LNCAP (cell line): ENCODE measurements around the gene KCTD12.

Source experiments
- TF ChIP-seq, protein P1 (sequence below): fragments of 450-650 bp; IDR thresholded peaks from 2 replicates; pipeline ENCODE4 v1.5.1; 2017; ENCODE audit warnings: mild to moderate bottlenecking

Gene KCTD12

GRCh38 chr13:76878043-76878442, 8.2 kb downstream of the KCTD12 start:
- TF ChIP-seq, protein P1, sequence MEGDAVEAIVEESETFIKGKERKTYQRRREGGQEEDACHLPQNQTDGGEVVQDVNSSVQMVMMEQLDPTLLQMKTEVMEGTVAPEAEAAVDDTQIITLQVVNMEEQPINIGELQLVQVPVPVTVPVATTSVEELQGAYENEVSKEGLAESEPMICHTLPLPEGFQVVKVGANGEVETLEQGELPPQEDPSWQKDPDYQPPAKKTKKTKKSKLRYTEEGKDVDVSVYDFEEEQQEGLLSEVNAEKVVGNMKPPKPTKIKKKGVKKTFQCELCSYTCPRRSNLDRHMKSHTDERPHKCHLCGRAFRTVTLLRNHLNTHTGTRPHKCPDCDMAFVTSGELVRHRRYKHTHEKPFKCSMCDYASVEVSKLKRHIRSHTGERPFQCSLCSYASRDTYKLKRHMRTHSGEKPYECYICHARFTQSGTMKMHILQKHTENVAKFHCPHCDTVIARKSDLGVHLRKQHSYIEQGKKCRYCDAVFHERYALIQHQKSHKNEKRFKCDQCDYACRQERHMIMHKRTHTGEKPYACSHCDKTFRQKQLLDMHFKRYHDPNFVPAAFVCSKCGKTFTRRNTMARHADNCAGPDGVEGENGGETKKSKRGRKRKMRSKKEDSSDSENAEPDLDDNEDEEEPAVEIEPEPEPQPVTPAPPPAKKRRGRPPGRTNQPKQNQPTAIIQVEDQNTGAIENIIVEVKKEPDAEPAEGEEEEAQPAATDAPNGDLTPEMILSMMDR, result no peak

- TF ChIP-seq, protein P1, result no peak
Observed at GRCh38 chr13:76875271-76875815, 10.9 kb downstream of the KCTD12 start.

- TF ChIP-seq, protein P1, result no peak
Observed at GRCh38 chr13:76874479-76874878, 11.7 kb downstream of the KCTD12 start.

GRCh38 chr13:76873445-76873844, 12.8 kb downstream of the KCTD12 start:
- TF ChIP-seq, protein P1, result no peak

DNA sequence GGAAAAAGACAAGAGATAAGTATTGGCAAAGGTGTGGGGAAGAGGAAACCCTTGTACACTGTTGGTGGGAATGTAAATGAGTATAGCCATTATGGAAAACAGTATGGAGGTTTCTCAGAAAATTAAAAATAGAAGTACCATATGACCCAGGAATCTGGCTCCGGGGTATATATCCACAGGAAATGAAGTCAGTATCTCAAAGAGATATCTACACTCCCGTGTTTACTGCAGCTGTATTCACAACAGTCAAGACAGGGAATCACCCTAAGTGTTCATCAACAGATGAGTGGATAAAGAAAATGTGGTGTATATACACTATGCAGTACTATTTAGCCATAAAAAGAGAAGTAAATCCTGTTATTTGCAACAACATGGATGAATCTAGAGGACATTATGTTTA, 13.5 kb downstream of the KCTD12 start:
- TF ChIP-seq, protein P1, result no peak

- TF ChIP-seq, protein P1, result no peak
Observed at GRCh38 chr13:76871432-76871831, 14.8 kb downstream of the KCTD12 start.

GRCh38 chr13:76868371-76868770, 17.8 kb downstream of the KCTD12 start:
- TF ChIP-seq, protein P1, result no peak

DNA sequence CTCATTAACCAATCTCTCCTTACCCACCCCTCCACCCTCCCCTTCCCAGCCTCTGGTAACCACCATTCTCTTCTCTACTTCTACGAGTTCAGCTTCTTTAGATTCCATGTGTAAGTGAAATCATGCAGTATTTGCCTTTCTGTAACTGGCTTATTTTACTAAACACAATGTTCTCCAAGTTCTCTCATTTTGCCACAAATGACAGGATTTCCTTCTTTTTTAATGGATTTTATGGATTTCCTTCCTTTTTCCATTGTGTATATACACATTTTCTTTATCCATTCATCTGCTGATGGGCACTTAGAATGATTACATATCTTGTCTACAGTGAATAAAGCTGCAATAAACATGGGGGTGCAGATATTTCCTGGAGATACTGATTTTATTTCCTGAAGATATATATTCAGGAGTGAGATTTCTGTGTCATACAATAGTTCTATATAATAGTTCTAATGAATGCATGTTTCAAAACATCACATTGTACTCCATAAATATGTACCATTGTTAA, 20.2 kb downstream of the KCTD12 start:
- TF ChIP-seq, protein P1, result no peak
